ENCODE results near the gene CNNM2.
A peak's percentile ranks its signal among the peaks of the same experiment; 100 is the strongest.

Gene CNNM2

DNA sequence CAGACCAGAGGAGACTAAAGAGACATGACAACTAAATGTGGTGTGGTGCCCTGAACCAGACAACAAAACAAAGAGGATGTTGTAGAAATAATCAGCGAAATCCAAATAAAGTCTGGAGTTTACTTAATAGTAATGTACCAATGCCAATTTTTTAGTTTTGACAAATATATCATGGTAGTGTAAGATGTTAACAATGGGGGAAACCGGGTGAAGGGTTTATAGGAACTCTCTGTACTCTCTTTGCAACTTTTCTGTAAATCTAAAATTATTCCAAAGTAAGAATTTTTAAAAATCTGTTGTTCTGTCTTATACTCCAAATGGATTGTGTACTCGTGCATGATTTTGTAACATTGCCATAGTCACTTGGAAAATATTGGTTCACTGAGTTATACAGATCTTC lies 129.3 kb downstream of the CNNM2 start:
- Histone ChIP-seq H3K4me2 (ENCODE audit: low read length) (no peak overlapping the region), H3K27me3 (ENCODE audit: insufficient read depth, low read length) (no peaks in the 10 kb centered on the region), H2AFZ (ENCODE audit: low read length) (no peak overlapping the region), H4K20me1 (ENCODE audit: insufficient read depth, low read length) (no peaks in the 10 kb centered on the region), H3K9me2 (ENCODE audit: low read depth, low read length) (no peaks in the 10 kb centered on the region), H3F3A (ENCODE audit: insufficient read depth, low read length) (no peaks in the 10 kb centered on the region), H3K4me1 (ENCODE audit: insufficient read depth, low read length, severe bottlenecking) (no peaks in the 10 kb centered on the region), H3K27ac (ENCODE audit: low read depth, low read length, poor library complexity, severe bottlenecking) (no peak overlapping the region), H3K9me3 (ENCODE audit: low read length) (no peaks in the 10 kb centered on the region), H3K9ac (ENCODE audit: low read length) (no peak overlapping the region), H3K36me3 (ENCODE audit: insufficient read depth, low read length) (no peaks in the 10 kb centered on the region), H3K4me3 (ENCODE audit: low read depth, low read length, poor library complexity, severe bottlenecking) (no peak overlapping the region), H3K79me2 (ENCODE audit: insufficient read depth, low read length) (no peaks in the 10 kb centered on the region)
- TF ChIP-seq EZH2 (IDR thresholded peaks at IDR 0.05; ENCODE audit: borderline replicate concordance, low read length) (no peak), CTCF (IDR thresholded peaks at IDR 0.05; ENCODE audit: low read length) (no peak)

GRCh38 chr10:103049237-103049636 lies 131.1 kb downstream of the CNNM2 start:
- Histone ChIP-seq H3F3A (ENCODE audit: insufficient read depth, low read length) (no peaks in the 10 kb centered on the region), H3K4me1 (ENCODE audit: insufficient read depth, low read length, severe bottlenecking) (no peaks in the 10 kb centered on the region), H3K27ac (ENCODE audit: low read depth, low read length, poor library complexity, severe bottlenecking) (no peak overlapping the region), H3K4me2 (ENCODE audit: low read length) (no peak overlapping the region), H2AFZ (ENCODE audit: low read length) (no peak overlapping the region), H3K27me3 (ENCODE audit: insufficient read depth, low read length) (no peaks in the 10 kb centered on the region), H4K20me1 (ENCODE audit: insufficient read depth, low read length) (no peaks in the 10 kb centered on the region), H3K9me3 (ENCODE audit: low read length) (no peaks in the 10 kb centered on the region), H3K36me3 (ENCODE audit: insufficient read depth, low read length) (no peaks in the 10 kb centered on the region), H3K79me2 (ENCODE audit: insufficient read depth, low read length) (no peaks in the 10 kb centered on the region), H3K9ac (ENCODE audit: low read length) (no peak overlapping the region), H3K9me2 (ENCODE audit: low read depth, low read length) (no peaks in the 10 kb centered on the region), H3K4me3 (ENCODE audit: low read depth, low read length, poor library complexity, severe bottlenecking) (no peak overlapping the region)
- no peak for TF ChIP-seq EZH2 (IDR thresholded peaks at IDR 0.05; ENCODE audit: borderline replicate concordance, low read length)
- TF ChIP-seq CTCF (IDR thresholded peaks at IDR 0.05; ENCODE audit: low read length), result no peak

DNA sequence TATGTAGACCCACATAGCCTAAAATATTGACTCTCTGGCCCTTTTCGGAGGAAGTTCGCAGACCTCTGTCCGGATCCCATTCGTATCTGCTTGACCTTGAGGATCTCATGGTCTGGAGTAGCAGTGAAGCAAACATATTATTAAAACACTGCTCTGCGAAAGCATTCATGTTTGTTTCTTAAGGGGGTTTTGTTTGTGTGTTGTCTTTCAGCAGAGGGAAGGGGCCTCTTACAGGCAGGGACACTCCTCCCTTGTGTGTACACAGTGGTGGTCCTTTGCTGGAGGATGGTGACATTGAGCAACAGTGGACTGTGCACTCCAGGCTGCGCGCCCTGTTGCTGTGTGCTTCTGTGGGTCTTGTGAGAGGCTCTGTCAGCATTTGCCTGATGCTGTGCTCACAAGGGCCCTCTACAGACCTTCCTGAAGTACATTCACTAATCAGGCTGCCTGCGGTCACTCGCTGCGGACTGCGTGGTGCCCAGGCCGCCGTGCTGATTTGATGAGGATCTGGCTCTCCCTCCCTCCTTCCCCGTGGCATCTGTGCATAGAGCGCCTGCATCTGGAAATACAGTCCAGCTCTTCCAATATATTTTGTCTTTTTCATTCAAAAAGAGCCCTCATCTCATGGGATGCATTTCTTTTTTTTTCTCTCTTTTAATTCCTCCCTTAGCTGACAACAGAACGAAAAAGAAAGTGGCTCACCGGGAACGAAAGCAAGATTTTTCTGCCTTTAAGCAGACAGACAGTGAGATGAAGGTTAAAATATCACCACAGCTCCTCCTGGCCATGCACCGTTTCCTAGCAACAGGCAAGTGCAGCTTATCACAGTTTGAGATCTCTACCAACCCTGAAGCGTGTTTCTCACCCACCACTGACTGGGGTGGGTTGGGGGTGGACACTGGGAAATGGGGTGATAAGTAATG lies 135.8 kb downstream of the CNNM2 start:
- Histone ChIP-seq H3K4me1 (ENCODE audit: insufficient read depth, low read length, severe bottlenecking) (no peaks in the 10 kb centered on the region), H3K27me3 (ENCODE audit: insufficient read depth, low read length) (no peaks in the 10 kb centered on the region), H3K9ac (ENCODE audit: low read length) (no peak overlapping the region), H3K36me3 (ENCODE audit: insufficient read depth, low read length) (no peaks in the 10 kb centered on the region), H4K20me1 (ENCODE audit: insufficient read depth, low read length) (no peaks in the 10 kb centered on the region), H3K79me2 (ENCODE audit: insufficient read depth, low read length) (no peaks in the 10 kb centered on the region), H3F3A (ENCODE audit: insufficient read depth, low read length) (no peaks in the 10 kb centered on the region), H3K4me2 (ENCODE audit: low read length) (peak overlapping the region; percentile 46; the same call in 1 of the 2 replicates), H3K9me2 (ENCODE audit: low read depth, low read length) (no peaks in the 10 kb centered on the region), H3K4me3 (ENCODE audit: low read depth, low read length, poor library complexity, severe bottlenecking) (no peak overlapping the region), H2AFZ (ENCODE audit: low read length) (no peak overlapping the region), H3K27ac (ENCODE audit: low read depth, low read length, poor library complexity, severe bottlenecking) (no peak overlapping the region), H3K9me3 (ENCODE audit: low read length) (no peaks in the 10 kb centered on the region)
- no peak for TF ChIP-seq EZH2 (IDR thresholded peaks at IDR 0.05; ENCODE audit: borderline replicate concordance, low read length)
- TF ChIP-seq CTCF (IDR thresholded peaks at IDR 0.05; ENCODE audit: low read length), result no peak; the same call in 1 of the 2 replicates
